ENCODE data around the gene ACO1.

- no peak for TF ChIP-seq SPI1 (IDR thresholded peaks at IDR 0.05; ENCODE audit: low read depth, low read length)
- no peak for TF ChIP-seq POLR2A (IDR thresholded peaks at IDR 0.05; ENCODE audit: low read depth, low read length)
- no peak for TF ChIP-seq POLR2AphosphoS5 (IDR thresholded peaks at IDR 0.05; ENCODE audit: low read depth, low read length)
These were observed 118.6 kb downstream of the ACO1 start for GRCh38 chr9:32503008-32503407.
